Activated CD4-positive, CD25-positive, alpha-beta regulatory T cell (primary cell): ENCODE data around the gene FAIM2.

Experiments
- DNase-seq, 4 experiments: peaks; one replicate each; lab custom pipeline; 2025; lab: John Stamatoyannopoulos, UW

The FAIM2 gene

DNA sequence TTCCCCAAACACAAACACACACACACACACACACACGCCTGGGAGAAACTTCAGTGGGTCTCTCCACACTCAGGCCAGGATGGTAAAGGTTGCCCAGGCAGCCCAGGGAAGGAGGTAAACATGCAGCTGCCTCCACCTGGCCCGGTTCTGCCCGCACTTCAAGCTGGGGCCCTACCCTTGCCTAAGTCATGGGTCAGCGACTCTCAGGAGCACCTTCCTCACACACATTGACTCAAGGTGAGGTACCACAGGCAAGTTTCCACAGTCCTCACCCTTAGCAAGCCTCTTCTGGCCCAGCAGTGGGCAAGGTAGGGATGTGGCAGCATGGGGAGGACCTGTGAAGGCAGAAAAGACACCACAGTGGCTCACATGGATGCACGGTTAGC, 14.1 kb upstream of the FAIM2 start:
- DNase-seq: no peak

DNA sequence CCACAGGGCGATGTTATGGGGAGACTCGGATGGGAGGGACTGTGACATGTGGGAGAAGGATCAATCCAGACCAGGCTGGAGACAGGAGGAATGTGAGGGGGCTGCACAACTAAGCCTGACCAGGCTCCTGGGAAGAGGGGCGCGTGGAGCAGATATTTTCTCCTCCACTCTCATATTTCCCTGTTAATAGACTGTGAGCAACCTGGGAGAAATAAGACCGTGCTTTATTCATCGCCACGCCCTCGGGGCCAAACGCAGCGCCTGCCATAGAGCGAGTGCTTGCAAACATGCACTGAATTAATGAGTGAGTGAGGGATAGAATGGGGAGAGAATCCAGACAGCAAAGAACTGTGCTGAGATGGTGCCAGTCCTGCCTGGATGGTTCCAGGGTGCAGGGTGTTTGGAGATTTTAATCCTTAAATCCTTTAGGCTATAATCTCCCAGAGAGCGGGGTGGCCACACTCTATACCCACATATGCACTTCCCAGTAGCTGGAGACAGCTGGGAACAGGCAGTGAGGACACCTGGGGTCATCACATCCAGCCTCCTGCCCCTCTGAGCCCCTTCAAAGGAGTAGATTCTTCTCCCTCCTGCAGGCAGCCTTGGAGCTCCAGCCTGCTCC, 13.6 kb upstream of the FAIM2 start:
- DNase-seq: no peak

DNA sequence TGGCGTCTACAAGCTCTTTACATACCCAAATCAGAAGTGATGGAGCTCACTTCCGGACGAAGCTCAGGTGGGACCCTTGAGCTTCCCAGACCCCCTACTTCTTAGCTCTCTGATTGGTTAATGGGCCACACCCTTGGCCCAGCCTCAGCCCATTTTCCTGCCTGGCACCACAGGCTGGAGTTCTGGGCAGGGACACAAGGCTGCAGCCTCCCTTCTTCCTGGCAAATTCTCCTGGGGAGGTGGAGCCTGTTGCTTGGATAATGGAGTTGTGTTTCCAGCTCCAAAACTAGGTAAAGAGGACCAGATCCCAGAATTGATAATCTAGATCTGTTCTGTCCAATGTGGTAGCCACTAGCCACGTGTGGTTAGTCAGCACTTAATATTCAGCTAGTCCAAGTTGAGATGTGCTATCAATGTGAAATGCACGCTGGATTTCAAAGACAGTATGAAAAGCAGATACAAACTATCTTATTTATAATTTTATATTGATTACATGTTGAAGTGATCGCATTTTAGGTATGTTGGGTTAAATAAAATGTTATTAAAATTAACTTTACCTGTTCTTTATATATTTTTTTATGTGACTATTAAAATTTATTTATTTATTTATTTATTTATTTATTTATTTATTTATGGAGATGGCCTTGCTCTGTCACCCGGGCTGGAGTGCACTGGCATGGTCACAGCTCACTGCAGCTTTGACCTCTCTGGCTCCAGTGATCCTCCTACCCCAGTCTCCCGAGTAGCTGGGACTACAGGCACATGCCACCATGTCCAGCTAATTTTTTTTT, 12.6 kb upstream of the FAIM2 start:
- no peak for DNase-seq

DNA sequence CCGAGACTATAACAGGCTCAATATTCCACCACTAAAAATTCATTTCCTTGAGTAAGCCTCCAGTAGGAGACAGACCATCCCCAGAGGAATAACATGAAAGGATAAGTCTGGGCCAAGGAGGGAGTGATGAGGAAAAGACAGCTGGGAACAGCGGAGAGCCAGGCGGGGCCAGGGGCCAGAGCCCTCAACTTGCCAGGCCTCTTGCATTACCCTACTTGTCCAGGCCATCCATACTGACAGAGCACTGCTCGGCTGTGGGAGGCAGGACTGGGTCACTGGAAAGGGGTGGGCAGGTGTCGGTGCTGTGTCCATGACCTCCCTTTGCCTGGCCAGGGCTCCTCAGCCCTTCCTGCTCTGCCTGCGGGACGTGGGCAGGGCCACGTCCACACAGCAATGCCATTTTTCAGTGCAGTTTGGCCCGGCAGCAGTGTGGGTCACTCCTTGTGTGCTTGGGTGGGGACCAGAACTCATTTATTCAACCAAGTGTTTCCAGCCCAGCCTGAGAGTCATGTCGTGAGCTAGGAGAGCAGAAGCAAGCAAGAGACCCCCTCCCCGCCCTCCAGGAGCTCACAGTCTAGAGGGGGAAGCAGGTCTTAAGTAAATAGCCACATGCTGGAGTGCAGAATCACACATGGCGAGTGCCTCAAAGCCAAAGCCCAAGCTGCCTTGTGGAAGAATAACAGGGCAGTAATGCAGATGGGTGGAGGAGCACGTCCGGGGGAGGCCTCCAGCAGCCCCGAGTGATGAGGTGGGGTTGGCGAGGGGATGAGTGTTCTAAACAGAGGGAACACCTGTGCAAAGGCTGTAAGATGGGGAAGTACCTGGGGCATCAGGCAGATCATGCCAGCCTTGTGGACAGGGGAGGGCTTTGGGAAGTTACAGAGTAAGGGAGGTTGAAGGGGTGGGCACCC, 8.9 kb upstream of the FAIM2 start:
- no peak for DNase-seq

DNA sequence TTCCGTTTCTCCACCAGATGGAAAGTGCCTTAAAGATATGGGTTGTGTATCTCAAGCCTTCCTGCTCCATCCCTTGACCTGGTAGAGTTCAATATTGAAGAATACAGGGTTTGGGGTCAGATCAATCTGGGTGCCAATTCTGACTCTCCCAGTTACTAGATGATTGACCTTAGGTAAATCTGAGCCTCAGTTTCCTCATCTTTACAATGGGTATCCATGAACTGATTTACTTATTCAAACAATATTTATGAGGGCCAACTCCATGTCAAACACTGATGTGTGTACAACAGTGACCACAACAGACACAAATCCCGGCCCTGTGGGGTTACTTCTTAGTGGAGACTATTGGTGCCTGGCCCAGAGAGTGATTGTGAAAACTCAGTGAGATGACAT, 7.5 kb upstream of the FAIM2 start:
- DNase-seq: no peak

DNA sequence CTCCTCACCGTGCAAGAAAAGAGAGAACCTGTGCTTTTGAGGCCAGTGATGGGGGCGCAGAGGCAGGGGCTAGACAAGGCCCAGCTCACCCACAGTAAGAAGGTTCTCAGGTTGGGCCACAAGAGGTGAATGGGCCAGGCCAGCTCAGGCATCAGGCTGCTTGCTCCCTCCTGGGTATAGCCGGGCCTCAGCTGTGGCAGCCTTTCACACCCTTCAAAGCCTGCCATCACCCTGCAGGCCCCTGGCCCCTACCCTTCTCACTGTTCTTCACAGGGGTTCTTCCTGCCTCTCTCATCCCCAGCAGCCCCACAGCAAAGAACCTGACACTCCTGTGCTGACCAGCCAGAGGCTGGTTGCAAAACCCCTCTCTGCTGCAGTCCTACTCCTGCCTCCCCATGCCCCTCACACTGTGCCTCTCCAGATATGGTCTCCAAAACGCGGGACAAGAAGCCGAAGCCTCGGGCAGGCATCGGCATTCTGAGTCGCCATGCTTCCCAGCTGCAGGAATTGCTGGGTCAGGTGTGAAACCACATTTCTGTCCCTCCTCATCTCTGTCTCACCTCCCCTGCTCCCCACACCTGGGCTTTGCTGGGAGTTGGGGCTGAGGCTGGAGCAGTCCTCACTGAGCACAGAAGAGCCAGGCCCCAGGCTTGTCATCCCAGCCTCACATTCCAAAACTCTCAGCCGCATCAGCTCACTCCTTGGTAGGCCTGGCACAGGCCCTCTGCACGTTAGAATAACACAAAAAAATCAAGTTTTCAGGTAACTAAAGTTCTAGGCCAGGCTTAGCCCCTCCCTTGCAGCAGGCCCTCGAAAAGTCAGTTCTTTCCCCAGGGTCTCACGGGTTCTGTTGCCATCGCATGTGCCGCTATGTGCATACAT, 6.9 kb upstream of the FAIM2 start:
- no peak for DNase-seq

DNA sequence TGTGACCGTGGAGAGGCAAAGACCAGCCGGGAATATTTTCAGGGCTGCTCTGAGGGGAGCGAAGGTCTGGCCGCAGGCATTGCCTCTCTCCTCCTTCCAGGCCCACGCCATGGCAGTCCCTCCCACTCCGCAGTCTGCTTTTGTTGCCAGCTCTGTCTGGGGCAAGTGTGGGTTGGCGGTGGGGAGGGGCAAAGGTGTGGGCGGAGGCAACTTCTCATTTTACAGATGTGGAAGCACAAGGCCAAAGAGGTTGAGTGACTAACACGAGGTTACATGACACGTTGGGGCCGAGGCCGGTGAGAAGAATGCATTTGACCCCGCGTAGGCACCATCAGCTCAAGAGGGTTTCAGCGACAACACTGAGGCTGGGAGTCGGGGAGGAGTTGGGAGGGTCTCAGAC, 6.1 kb upstream of the FAIM2 start:
- DNase-seq: no peak

DNA sequence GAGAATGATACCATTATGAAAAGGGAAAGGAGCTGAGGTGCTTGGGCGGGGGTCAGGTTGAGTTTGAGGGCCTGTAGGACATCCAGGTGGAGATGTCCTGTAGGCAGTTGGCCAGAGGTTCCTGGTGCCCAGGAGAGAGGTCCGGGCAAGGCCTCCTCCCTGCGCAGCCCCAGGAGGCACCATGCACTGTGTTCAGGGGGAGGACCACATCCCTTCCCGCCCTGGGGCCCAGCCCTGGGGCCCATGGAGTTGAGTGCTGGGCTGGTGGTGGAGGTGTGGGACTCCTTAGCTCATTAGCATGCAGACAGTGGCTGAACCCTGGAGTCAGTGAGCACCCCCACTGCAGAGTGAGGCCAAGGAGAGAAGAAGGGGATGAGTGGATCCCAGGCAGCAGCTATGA, 5.7 kb upstream of the FAIM2 start:
- DNase-seq: no peak

DNA sequence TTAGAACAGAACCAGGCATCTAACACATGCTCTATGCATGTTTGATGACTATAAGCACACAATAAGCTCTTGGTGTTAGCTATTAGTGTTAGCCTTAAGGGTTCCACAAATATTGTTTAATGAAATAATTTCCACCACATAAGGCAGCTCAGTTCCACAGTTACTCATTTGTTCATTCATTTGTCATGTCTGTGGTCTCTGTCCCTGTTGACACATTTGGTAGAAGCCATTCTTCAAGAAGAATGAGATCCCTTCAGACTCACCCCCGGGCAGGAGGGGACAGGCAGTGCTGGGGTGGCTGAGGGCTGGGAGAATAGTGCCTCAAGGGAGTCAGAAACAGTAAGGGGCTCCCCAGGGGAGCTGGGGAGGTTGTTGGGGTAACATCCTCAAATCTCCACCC, 3.7 kb upstream of the FAIM2 start:
- no peak for DNase-seq

DNA sequence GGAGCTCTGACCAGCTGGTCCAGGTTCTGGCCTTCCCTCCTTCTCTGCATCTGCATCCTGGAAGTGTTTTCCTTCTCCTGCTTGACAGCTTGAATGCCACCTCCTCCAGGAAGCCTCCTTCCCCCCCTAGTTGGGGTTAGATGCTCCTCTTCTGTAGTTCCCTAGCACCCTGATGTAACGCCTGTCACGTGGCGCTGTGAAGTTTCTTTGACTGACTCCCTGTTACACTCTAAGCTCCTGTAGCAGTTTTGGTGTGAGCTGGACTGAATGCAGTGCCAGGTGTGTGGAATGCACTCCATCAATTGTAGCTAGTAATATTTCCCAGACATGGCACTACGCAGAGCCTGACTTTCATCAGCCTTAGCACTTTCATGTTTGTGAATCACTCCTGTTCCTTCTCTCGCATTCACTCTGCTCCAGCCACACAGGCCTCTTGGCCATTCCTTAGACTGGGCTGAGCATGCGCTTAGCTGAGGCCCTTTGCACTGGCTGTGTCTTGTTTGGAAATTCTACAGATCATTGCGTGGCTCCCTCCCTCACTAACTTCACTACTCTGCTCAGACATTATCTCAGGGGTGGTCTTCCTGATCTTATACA, 2.1 kb upstream of the FAIM2 start:
- no peak for DNase-seq

DNA sequence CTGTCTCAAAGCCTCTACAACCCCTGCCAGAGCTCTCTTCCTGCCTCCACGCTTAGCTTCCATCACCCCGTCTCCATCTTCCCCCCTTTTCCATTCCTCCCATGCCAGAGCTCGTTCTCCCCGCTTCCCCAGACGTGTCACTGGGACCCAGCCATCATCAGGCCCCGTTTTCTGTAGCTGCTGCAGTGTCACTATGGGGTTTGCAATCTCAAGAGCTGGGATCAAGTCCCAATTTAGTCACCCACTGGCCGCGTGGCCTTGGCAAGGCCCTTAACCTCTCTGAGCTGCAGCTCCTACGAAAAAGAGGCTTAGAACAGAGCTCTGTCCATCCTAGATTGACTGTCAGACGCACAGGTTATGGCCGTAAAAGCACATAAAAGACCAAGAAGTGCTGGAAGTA, 901 bp upstream of the FAIM2 start:
- no peak for DNase-seq

DNA sequence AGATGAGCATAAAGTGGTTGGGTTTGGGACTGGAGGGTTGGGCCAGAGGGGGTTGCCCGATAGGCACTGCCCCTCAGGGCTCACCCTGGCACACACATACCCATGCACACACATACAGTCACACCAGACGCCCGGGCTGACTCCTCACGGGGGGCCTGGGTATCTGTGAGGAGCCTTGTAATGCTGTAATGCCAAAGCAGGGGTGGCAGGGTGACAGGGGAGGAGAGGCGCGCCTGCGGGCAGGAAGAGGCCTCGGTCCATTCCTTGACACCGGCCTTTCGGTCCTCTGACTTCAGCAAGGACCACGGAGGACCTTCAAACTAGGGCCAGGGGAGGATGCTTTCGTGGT, 375 bp downstream of the FAIM2 start:
- DNase-seq: no peak

DNA sequence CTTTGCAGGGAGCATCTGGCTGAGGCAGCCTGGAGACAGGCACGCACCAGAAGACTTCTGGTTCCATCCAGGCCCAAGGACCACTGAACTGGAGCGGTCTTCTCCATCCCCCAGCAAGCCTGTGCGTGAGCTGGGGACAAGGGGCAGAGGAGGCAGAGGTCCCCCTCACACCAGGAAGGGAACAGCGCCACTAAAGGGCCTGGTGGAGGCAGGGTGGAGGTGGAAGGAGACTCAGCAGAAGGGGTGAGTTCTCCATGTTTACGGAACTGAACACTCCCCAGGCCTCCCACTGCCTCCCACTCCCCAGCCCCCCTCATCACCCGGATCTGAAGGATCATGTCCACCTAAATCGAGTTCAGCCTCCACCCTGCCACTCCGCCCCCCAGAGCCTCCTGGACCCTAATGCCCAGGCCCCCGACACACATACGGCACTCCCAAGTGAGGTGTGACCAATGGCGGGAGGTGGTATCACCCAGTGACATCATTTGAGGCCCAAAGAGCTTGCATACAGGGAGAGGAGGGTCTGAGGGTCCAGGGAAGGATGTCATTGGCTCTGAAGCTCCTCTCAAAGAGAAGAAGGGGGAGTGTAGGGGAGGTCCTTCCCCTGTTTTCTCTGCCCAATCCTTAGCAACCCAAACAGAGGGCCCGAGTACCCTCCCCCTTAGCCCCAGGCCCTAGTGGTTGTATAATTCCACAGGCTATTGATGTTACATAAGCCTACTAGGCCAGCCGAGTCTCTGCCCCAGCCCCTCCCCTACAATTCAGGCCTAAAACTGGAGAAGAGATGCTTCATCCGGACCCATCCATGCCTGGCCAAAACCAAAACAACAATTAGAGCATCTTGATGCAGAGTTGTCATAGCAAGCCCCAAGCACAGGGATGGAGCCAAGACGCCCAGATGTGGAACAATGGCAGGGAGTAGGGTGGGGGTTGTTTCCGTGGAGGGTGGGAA, 1.0 kb downstream of the FAIM2 start:
- no peak for DNase-seq

DNA sequence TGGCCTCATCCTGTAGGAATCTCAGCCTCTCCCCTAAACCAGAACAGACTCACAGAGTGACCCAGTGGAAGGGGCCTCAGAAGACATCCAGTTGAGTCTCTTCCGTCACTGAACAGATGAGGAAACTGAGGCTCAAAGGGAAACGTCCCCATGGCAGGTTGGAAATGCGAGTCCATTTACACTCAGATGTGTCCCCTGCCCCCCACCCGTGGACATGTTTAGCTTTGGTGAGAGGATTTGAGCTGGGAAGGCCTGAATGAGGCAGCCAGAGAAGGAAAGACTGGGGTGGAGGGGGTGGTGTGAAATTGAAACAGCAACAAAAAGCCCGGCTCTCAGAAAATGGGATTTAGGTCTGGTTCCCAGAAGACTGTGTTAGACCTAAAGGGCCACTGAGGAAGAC, 1.7 kb downstream of the FAIM2 start:
- DNase-seq: no peak

DNA sequence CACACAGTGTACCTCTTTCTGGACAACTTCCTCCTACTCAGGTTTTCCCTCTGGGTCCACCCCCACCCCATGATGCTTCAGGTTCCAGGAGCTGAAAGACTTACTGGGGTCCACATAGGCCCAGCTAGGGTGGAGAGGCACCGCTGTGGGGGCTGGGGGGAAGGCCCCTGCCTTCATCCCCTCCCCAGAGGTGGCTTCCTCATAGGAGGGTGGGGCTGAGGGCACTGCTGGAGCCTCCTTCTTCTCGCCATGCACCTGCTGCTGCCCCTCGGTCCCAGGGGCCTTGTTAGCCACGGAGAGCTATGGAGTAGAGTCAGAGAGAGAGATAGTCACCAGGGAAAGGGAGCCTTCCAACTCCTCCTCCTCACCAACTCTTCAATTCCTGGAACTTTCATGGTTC, 2.7 kb downstream of the FAIM2 start:
- no peak for DNase-seq

DNA sequence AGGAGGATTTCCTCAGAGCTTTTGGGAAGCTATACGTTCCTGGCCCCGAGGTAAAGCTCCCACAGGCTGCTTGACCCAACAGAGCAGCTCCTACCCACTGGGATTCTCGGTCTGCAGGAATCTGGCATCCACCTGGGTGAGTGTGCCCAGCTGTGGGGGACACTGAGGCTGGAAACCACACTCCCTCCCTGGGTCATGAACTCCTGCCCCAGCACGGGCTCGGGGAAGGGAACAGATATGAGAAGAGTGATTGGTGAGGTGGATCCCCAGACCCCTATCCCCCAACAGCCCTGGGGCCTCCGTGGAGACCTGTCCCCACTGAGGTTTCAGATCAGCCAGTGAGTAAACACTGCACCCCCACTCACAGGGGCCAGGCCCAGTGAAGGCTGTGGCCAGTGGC, 3.3 kb downstream of the FAIM2 start:
- DNase-seq: no peak

DNA sequence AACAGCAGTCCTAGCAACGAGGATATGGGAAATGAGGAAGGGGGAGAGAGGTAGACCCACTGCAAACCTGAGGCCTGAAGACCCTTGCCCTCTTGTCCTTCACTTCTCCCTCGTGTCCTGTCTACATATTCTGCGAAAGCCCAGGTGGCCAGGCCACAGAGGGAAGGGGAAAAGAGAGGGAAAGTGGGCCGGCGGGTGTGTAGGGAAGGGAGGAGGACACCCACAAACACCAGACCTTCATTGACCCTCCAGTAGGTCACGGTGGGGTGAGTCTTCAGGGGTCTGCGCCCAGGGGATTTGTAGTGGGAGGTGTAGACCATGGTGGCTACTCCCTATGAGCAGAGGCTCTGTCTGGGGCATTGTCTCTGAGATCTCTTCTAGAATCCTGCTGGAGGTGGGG, 3.8 kb downstream of the FAIM2 start:
- DNase-seq: no peak

DNA sequence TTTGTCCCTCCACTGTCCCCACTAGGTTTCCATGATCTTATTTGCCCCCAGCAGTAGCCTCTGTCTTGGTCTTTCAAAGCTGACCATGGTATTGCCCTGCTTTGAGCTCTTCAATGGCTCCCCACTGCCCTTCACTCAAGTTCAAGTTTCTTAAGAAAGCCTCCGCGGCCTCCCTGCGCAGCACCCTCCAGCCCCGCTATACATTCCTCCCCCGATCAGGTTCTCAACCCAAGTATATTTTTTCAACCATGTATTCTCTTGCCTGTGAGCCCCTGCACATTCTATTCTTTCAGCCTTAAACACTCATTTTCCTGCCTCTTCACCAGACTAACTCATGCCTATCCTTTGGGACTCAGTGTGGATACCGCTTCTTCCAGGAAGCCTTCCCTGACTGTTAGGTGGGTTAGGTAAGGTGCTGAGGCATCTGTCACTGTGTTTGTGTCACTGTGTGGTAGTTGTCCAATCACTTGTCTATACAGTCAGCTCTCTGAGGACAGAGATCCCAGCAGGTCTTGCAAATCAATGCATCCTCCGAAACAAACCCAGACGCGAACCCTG, 4.3 kb downstream of the FAIM2 start:
- no peak for DNase-seq

DNA sequence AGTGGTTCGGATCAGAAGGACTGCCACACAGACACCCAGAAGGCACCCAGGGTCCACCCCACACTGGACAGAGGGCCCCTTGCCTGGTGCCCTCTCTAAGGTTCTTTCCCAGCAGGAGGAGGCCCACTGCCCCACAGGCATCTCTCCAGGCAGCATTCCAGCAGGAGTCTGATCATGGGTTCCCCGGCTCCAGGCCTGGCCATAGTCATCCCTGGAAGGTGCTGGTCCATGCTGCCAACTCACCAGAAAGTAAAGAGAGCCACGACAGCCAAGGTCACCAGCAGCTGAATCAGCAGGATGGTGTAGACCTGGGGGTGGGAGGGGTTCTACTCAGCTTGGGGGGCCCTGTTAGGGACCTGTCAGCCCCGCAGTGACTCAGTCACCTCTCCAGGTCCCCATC, 6.4 kb downstream of the FAIM2 start:
- no peak for DNase-seq

DNA sequence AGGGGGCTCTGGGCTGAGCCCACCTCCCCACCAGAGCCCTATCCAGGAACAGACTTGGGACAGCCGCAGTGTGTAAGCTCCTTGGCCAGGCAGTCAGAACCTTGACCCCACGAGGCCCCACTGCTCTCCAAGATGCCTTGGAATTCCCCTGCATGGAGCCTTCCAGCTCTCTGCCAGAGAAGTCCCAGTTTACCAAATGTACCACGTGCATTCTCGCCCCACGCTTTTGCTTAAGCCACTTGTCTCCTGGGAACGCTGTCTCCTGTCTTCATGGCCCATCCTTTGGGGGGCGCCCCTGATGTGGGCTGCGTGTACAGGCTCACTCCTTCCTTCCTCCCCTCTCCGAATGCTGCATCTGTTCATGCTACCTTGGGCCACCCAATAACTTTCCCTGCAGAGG, 7.9 kb downstream of the FAIM2 start:
- no peak for DNase-seq
